HG03095 (cell line): ENCODE data around the gene ZNF296.

Experiments used
- ATAC-seq: cut with Tn5 transposase; IDR thresholded peaks from one replicate; pipeline ENCODE4 v1.9.1; 2021; ENCODE audit warnings: moderate library complexity; ENCODE audit not compliant: unreplicated experiment

The ZNF296 gene

GRCh38 chr19:45061965-45062364 is 14.3 kb downstream of the ZNF296 start:
- no peak for ATAC-seq

GRCh38 chr19:45059258-45059965 is 16.9 kb downstream of the ZNF296 start:
- no peak for ATAC-seq

GRCh38 chr19:45058622-45059159 is 17.6 kb downstream of the ZNF296 start:
- no peak for ATAC-seq

- no peak for ATAC-seq
These were observed 18.8 kb downstream of the ZNF296 start for GRCh38 chr19:45057444-45057843.

- ATAC-seq: no peak
These were observed 19.4 kb downstream of the ZNF296 start for GRCh38 chr19:45056831-45057230.

- ATAC-seq: no peak
These were observed 24.2 kb downstream of the ZNF296 start for GRCh38 chr19:45051929-45052579.

- no peak for ATAC-seq
These were observed 26.2 kb downstream of the ZNF296 start for GRCh38 chr19:45050036-45050435.

GRCh38 chr19:45049073-45049736 is 27.1 kb downstream of the ZNF296 start:
- ATAC-seq: no peak

GRCh38 chr19:45047188-45047797 is 29.0 kb downstream of the ZNF296 start:
- ATAC-seq: peak; percentile 46

- ATAC-seq: no peak
These were observed 29.9 kb downstream of the ZNF296 start for GRCh38 chr19:45046355-45046754.

- ATAC-seq: no peak
These were observed 30.5 kb downstream of the ZNF296 start for GRCh38 chr19:45045671-45046353.

- ATAC-seq: no peak
These were observed 35.2 kb downstream of the ZNF296 start for GRCh38 chr19:45041125-45041524.

GRCh38 chr19:45040059-45040771 is 36.1 kb downstream of the ZNF296 start:
- no peak for ATAC-seq

- ATAC-seq: peak; percentile 70
These were observed 37.1 kb downstream of the ZNF296 start, which contains the start of gene CLASRP for GRCh38 chr19:45038931-45039893. Gene CLASRP, plus strand, starts transcription at chr19:45039045. Its CDS starts 1,168 bp downstream, at chr19:45040213.

- ATAC-seq: no peak
These were observed 38.7 kb downstream of the ZNF296 start for GRCh38 chr19:45037393-45038169.

- ATAC-seq: no peak
These were observed 40.5 kb downstream of the ZNF296 start for GRCh38 chr19:45035755-45036154.

GRCh38 chr19:45032421-45032820 is 43.9 kb downstream of the ZNF296 start:
- no peak for ATAC-seq

- ATAC-seq: no peak
These were observed 45.5 kb downstream of the ZNF296 start for GRCh38 chr19:45030825-45031224.
